Naive B cell (primary cell): ENCODE data around the gene CSRNP3. TPM values are rescaled to one million over a fixed set of nuclear protein-coding genes. Genes with fewer than 3 reads are reported as not detected.

Source experiments
- ATAC-seq, 2 donors: fragments of 150-1000 bp; cut with Tn5 transposase; 2 replicates each; pipeline ENCODE4 v1.10.0; 2021; ENCODE audit warnings: low read depth in 2 of 2, mild to moderate bottlenecking in 2 of 2, moderate library complexity in 2 of 2
- DNase-seq: peaks from one replicate; pipeline ENCODE4 v3.0.0; 2022
- H3K27ac Mint-ChIP-seq, 6 donors: one replicate each; pipeline ENCODE4 v1.8.0; 2020 to 2022; ENCODE audit warnings: mild to moderate bottlenecking in 6 of 6, mixed read lengths in 6 of 6, moderate library complexity in 5 of 6, inconsistent platforms in 2 of 6
- H3K27me3 Mint-ChIP-seq, 3 donors: one replicate each; pipeline ENCODE4 v1.8.0; 2021 to 2022; ENCODE audit warnings: mixed read lengths in 3 of 3, mild to moderate bottlenecking in 1 of 3
- H3K36me3 Mint-ChIP-seq, 2 donors: one replicate each; pipeline ENCODE4 v1.8.0; 2020 to 2022; ENCODE audit warnings: mixed read lengths in 2 of 2, inconsistent platforms in 1 of 2, mild to moderate bottlenecking in 1 of 2
- H3K4me1 Mint-ChIP-seq, 3 donors: one replicate each; pipeline ENCODE4 v1.8.0; 2020 to 2022; ENCODE audit warnings: mixed read lengths in 3 of 3, inconsistent platforms in 1 of 3, mild to moderate bottlenecking in 1 of 3, moderate library complexity in 1 of 3
- H3K4me3 Mint-ChIP-seq, 8 donors: one replicate each; pipeline ENCODE4 v1.8.0; 2020 to 2022; ENCODE audit warnings: mild to moderate bottlenecking in 8 of 8, mixed read lengths in 8 of 8, moderate library complexity in 8 of 8, inconsistent platforms in 2 of 8
- H3K9me3 Mint-ChIP-seq, 7 donors: one replicate each; pipeline ENCODE4 v1.8.0; 2020 to 2022; ENCODE audit warnings: mixed read lengths in 7 of 7, mild to moderate bottlenecking in 5 of 7, inconsistent platforms in 2 of 7, moderate library complexity in 1 of 7
- polyA plus RNA-seq, 6 donors: library from polyadenylated mRNA; unstranded; fragments of 300-500 nt; fragmentation: Illumina TruSeq; gene quantifications; one replicate each; pipeline ENCODE4 v1.2.3, GENCODE V29; 2021; ENCODE audit warnings: low read depth in 6 of 6

The CSRNP3 gene
- polyA plus RNA-seq, 6 donors from 2014 or later = not detected

DNA sequence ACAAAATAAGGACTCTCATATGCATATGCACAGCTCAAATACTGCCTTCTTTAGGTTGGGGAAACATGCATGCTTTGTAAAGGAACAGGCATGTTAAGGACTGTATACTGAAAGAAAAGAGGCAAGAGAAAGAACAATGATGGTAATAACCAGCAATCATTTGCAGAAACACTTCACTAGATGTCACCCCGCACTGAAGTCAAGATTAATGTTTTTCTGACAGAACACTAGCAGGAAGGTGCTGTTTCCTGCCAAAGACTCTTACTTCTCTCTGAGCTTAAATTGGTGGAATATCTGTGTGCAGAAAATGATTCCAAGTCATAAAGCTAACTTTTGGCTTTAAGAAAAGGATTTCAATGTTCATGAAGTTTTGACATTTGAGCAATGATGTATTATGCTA is 19.3 kb upstream of the CSRNP3 start:
- Mint-ChIP-seq H3K4me3 (no peak overlapping the region), H3K9me3 (no peaks in the 10 kb centered on the region), H3K4me1 (no peaks in the 10 kb centered on the region), H3K27me3 (peaks cover 0 to 6% (median 4%) of the 10 kb centered on the region in 3 donors), H3K27ac (no peak overlapping the region), H3K36me3 (no peaks in the 10 kb centered on the region)
- DNase-seq = no peak
- no peak for ATAC-seq

- Mint-ChIP-seq H3K9me3 (peaks cover 0 to 6% (median 2%) of the 10 kb centered on the region in 7 donors), H3K27me3 (peaks cover 0 to 6% (median 4%) of the 10 kb centered on the region in 3 donors), H3K36me3 (no peaks in the 10 kb centered on the region), H3K4me3 (no peak overlapping the region), H3K4me1 (no peaks in the 10 kb centered on the region), H3K27ac (no peak overlapping the region)
- DNase-seq = no peak
- ATAC-seq = no peak
Observed at GRCh38 chr2:165452327-165452726, 17.2 kb upstream of the CSRNP3 start.

- peaks cover 0 to 6% (median 2%) of the 10 kb centered on the region in 7 donors for H3K9me3 Mint-ChIP-seq
- DNase-seq = no peak
- peaks cover 0 to 6% (median 4%) of the 10 kb centered on the region in 3 donors for H3K27me3 Mint-ChIP-seq
- H3K4me1 Mint-ChIP-seq = no peaks in the 10 kb centered on the region
- H3K36me3 Mint-ChIP-seq = no peaks in the 10 kb centered on the region
- no peak for ATAC-seq
- no peak overlapping the region for H3K27ac Mint-ChIP-seq
- no peak overlapping the region for H3K4me3 Mint-ChIP-seq
Observed at GRCh38 chr2:165453561-165454094, 15.9 kb upstream of the CSRNP3 start.

GRCh38 chr2:165454905-165455304 is 14.6 kb upstream of the CSRNP3 start:
- Mint-ChIP-seq H3K4me1 (no peaks in the 10 kb centered on the region), H3K4me3 (no peak overlapping the region), H3K9me3 (peaks cover 0 to 6% (median 2%) of the 10 kb centered on the region in 7 donors), H3K27ac (no peak overlapping the region), H3K27me3 (peaks cover 0 to 6% (median 4%) of the 10 kb centered on the region in 3 donors), H3K36me3 (no peaks in the 10 kb centered on the region)
- no peak for ATAC-seq
- DNase-seq = no peak

- H3K9me3 Mint-ChIP-seq = peaks cover 0 to 6% (median 2%) of the 10 kb centered on the region in 7 donors
- H3K27me3 Mint-ChIP-seq = peaks cover 0 to 5% (median 4%) of the 10 kb centered on the region in 3 donors
- DNase-seq = no peak
- ATAC-seq = no peak
- H3K36me3 Mint-ChIP-seq = no peaks in the 10 kb centered on the region
- H3K27ac Mint-ChIP-seq = no peak overlapping the region
- H3K4me1 Mint-ChIP-seq = no peaks in the 10 kb centered on the region
- H3K4me3 Mint-ChIP-seq = no peak overlapping the region
Observed at GRCh38 chr2:165456027-165456426, 13.5 kb upstream of the CSRNP3 start.

- Mint-ChIP-seq H3K36me3 (no peaks in the 10 kb centered on the region), H3K4me3 (no peak overlapping the region), H3K4me1 (no peaks in the 10 kb centered on the region), H3K27me3 (peaks cover 0 to 5% (median 0%) of the 10 kb centered on the region in 3 donors), H3K27ac (no peak overlapping the region), H3K9me3 (no peaks in the 10 kb centered on the region)
- no peak for DNase-seq
- no peak for ATAC-seq
Observed at GRCh38 chr2:165462443-165462842, 7.1 kb upstream of the CSRNP3 start.

DNA sequence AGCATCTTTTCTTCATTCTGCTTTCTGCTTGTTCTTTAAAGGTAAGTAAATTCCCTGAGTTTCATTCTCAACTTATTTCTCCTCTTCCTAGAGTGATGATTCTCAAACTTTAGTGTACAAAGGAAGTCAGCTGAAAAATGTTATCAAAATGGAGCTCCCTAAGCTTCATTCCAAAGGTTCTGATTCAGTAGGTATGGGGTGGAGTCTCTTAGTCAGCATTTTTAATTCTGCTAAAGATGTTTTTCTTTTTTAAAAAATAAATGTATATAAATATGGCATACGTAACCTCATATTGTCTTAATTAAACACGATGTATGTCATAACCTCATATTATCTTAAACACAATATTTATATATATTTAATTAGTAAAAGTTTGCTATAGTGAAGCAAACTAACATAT is 3.1 kb upstream of the CSRNP3 start:
- Mint-ChIP-seq H3K27me3 (peaks cover 0 to 5% (median 5%) of the 10 kb centered on the region in 3 donors), H3K27ac (no peak overlapping the region), H3K9me3 (no peaks in the 10 kb centered on the region), H3K4me3 (no peak overlapping the region), H3K4me1 (no peaks in the 10 kb centered on the region), H3K36me3 (no peaks in the 10 kb centered on the region)
- ATAC-seq (no peak), DNase-seq (no peak)

- H3K27me3 Mint-ChIP-seq = peaks cover 0 to 5% (median 5%) of the 10 kb centered on the region in 3 donors
- no peaks in the 10 kb centered on the region for H3K36me3 Mint-ChIP-seq
- H3K4me1 Mint-ChIP-seq = no peaks in the 10 kb centered on the region
- DNase-seq = no peak
- no peak for ATAC-seq
- no peak overlapping the region for H3K27ac Mint-ChIP-seq
- H3K4me3 Mint-ChIP-seq = no peak overlapping the region
- no peaks in the 10 kb centered on the region for H3K9me3 Mint-ChIP-seq
Observed at GRCh38 chr2:165467921-165468320, 1.6 kb upstream of the CSRNP3 start.

GRCh38 chr2:165470361-165470760 is 863 bp downstream of the CSRNP3 start:
- Mint-ChIP-seq H3K4me1 (no peaks in the 10 kb centered on the region), H3K9me3 (no peaks in the 10 kb centered on the region), H3K27ac (no peak overlapping the region), H3K27me3 (peaks cover 0 to 5% (median 5%) of the 10 kb centered on the region in 3 donors), H3K36me3 (no peaks in the 10 kb centered on the region), H3K4me3 (no peak overlapping the region)
- DNase-seq (no peak), ATAC-seq (no peak)

DNA sequence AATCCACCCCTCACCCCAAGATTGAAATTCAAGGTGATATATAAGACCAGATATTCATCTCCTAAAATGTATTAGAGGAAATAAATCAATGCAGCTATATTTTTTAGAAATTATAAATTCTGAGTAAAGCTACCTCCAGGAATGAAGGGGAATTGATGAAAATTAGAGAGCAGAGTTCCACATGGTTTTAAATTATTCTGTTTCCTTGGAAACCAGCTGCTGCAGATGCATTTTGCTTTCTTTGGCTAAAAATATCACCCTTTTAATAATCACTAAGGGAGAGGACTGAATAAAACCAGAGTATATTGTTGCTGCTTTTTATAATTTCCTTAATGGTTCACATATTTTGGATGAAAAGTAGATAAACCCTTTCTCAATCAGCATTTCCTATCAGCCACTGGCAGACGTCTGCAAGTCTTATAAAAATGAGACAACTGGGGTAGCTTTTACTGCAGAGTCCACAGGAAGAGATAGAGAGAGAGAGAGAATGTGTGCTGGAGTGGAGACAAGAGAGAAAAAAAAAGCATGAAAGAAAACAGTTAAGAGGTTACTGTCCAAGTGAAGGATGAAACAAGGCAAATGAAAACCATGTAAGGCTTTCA is 2.0 kb downstream of the CSRNP3 start:
- Mint-ChIP-seq H3K27ac (no peak overlapping the region), H3K4me3 (no peak overlapping the region), H3K4me1 (no peaks in the 10 kb centered on the region), H3K36me3 (no peaks in the 10 kb centered on the region), H3K9me3 (no peaks in the 10 kb centered on the region), H3K27me3 (peaks cover 0 to 5% (median 5%) of the 10 kb centered on the region in 3 donors)
- no peak for ATAC-seq
- DNase-seq = no peak

DNA sequence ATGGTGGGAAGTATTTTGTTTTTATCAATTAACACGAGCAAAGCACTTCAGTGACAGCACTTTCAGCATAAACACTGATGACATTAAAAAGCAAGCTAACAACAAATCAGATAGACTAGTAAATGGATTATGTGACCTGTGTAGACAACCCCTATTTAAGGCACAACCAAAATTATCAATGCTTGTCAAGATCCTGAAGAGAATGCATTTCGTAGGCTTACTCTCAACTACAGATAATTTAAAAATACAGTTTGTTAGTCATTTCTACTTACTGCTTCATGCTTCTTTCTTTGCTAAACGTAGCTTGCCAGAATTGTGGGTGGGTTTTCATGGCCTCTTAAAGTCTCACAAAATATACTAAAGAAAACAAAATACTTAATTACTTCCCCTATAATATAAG is 3.4 kb downstream of the CSRNP3 start:
- Mint-ChIP-seq H3K36me3 (no peaks in the 10 kb centered on the region), H3K9me3 (no peaks in the 10 kb centered on the region), H3K4me3 (no peak overlapping the region), H3K27ac (no peak overlapping the region), H3K27me3 (peaks cover 0 to 5% (median 0%) of the 10 kb centered on the region in 3 donors), H3K4me1 (no peaks in the 10 kb centered on the region)
- ATAC-seq (no peak), DNase-seq (no peak)

DNA sequence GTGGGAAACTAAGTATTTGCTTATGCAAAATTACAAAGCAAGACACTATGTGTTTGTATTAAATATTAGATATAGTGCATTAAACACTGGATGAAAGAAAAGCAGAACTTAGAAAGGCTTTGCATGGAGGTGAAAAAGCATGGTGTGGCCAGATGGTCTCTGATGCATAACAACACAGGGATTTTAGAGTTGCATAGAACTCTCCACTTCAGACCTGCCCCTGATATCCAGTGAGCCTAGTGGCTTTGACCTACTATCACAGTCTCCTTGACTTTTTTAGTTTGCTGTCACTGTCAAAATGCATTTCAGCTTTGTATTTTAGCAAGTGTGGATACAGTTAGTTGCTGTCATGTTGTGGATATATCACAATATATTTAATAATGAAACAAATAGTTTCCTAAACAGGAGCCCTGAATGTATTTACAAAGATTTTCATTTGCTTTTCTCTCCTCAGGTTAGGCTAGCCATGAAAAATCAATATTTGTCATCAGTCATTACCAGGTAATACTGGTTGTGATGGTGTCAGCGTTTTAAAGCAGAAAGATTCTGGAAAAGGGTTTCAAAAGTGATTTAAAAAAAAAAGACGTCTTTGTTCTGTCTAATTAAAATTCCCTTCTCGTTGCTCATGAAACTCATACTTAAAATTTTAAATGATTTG is 5.2 kb downstream of the CSRNP3 start:
- Mint-ChIP-seq H3K27ac (no peak overlapping the region), H3K9me3 (no peaks in the 10 kb centered on the region), H3K4me1 (no peaks in the 10 kb centered on the region), H3K27me3 (no peaks in the 10 kb centered on the region), H3K4me3 (no peak overlapping the region), H3K36me3 (no peaks in the 10 kb centered on the region)
- ATAC-seq = no peak
- DNase-seq = no peak

DNA sequence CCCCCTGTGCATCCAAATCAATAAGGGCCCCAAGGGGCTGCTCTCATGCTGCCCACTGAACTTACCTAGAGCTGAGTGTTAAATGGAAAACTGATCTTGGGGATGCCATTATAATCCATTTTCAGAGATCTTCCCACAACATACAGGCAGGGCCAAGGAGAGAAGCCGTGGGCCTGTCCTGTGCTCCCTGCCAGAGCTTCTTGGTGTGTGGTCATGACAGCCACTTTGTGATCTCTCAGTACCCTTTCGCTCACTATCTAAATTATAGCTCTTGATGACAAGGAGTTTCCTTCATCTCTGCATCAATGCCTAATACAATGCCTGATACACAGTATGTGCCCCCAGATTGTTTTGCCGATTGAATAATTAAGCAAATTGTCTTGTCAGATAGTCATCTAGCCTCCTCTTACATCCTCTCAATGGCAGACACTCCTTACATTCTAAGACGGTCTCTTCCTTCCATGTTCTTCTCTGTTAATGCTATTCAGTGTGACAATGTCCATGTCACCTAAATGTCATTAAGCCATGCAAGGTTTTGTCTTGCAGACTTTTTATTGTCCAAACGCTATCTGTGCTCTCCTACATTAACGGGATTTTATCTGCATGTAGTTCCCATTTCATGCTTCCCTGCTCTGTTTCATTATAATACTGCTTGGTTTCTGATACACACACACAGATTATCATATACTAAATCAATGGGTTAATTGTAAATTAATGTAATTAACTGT is 5.9 kb downstream of the CSRNP3 start:
- Mint-ChIP-seq H3K36me3 (no peaks in the 10 kb centered on the region), H3K27me3 (no peaks in the 10 kb centered on the region), H3K27ac (no peak overlapping the region), H3K4me3 (no peak overlapping the region), H3K9me3 (no peaks in the 10 kb centered on the region), H3K4me1 (no peaks in the 10 kb centered on the region)
- ATAC-seq (no peak), DNase-seq (no peak)

GRCh38 chr2:165479856-165480255 is 10.4 kb downstream of the CSRNP3 start:
- no peak overlapping the region for H3K4me3 Mint-ChIP-seq
- no peaks in the 10 kb centered on the region for H3K9me3 Mint-ChIP-seq
- H3K27ac Mint-ChIP-seq = no peak overlapping the region
- DNase-seq (no peak), ATAC-seq (no peak)
- H3K27me3 Mint-ChIP-seq = peaks cover 0 to 4% (median 0%) of the 10 kb centered on the region in 3 donors
- H3K36me3 Mint-ChIP-seq = no peaks in the 10 kb centered on the region
- H3K4me1 Mint-ChIP-seq = no peaks in the 10 kb centered on the region
